ENCODE results near the gene MED29.

GRCh38 chr19:39345956-39346355, 45.2 kb upstream of the MED29 start:
- no peak for TF ChIP-seq BRCA1 (CRISPR knock-in tag; IDR thresholded peaks at IDR 0.05)
- TF ChIP-seq CTCF (CRISPR knock-in tag; IDR thresholded peaks at IDR 0.05): no peak

All from HepG2 (cell line).